ENCODE measurements around the gene RHOBTB1. TPM values are rescaled to one million over a fixed set of nuclear protein-coding genes. Genes with fewer than 3 reads are reported as not detected.

The RHOBTB1 gene
- total RNA-seq, 2 experiments from 2014 or later: not detected

DNA sequence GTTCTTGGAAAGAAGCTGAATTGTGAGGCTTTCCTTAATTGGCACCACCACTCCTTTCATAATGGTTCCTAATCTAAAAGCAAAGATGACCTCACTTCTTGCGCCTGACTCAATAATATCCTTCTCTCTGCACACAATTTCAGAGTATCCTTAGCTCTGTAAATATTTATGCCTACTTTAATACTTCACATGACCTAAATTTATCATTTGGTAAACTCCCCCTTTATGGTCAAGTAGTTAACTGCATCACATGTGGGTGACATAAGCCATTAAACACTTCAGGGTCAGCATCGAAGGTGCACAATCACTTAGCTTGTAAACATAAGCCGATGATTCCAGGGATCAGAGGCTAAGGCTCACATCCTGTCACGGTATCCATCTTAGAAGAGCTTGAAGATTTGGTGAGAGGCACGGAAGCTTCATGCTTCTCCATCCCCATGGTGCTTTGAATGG lies 7.3 kb upstream of the RHOBTB1 start:
- H3K4me1 Mint-ChIP-seq (ENCODE audit: low read depth): no peaks in the 10 kb centered on the region
- H3K27ac Mint-ChIP-seq: no peak overlapping the region
- CTCF ChIA-PET: interaction anchor here (1.0 to 1.3 kb wide), 3 partner anchors 9 to 20 kb away, joined by 3 to 4 read pairs (median 4); no protein-coding TSS in a partner anchor
- no peak for DNase-seq
- no peaks in the 10 kb centered on the region for H3K9me3 Mint-ChIP-seq
- intact Hi-C loops (cut with micrococcal nuclease): no loop called here
- no peak overlapping the region for H3K4me3 Mint-ChIP-seq
- H3K36me3 Mint-ChIP-seq (ENCODE audit: low read depth): no peaks in the 10 kb centered on the region
- peaks cover 40% of the 10 kb centered on the region for H3K27me3 Mint-ChIP-seq (ENCODE audit: low read depth)

- peaks cover 45% of the 10 kb centered on the region for H3K27me3 Mint-ChIP-seq (ENCODE audit: low read depth)
- CTCF ChIA-PET: interaction anchor here (1.0 to 1.3 kb wide), 3 partner anchors 8 to 19 kb away, joined by 3 to 4 read pairs (median 4); no protein-coding TSS in a partner anchor
- intact Hi-C loops (cut with micrococcal nuclease): no loop called here
- no peaks in the 10 kb centered on the region for H3K4me1 Mint-ChIP-seq (ENCODE audit: low read depth)
- no peak overlapping the region for H3K27ac Mint-ChIP-seq
- no peak for DNase-seq
- no peaks in the 10 kb centered on the region for H3K36me3 Mint-ChIP-seq (ENCODE audit: low read depth)
- no peak overlapping the region for H3K4me3 Mint-ChIP-seq
- H3K9me3 Mint-ChIP-seq: no peaks in the 10 kb centered on the region
Observed at GRCh38 chr10:60950300-60950699, 6.3 kb upstream of the RHOBTB1 start.

DNA sequence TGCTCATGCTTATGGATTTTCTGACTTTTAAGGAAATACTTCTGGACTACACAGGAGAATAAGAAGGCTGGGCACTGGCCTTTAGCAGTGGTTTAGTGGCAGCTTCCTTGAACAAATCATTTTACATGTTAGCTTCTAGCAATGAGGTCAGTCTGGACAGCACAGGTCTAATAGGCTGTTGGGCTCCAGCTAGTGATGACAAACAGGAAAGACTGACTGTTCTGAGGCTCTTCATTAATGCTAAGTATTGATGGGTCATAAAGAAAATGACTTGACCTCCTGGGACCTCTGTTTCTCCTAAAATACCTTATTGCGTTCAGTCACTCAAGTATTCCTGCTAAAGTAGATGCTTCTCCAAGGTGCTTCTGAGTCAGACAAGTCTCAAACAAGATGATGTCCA lies 4.9 kb upstream of the RHOBTB1 start:
- peaks cover 50% of the 10 kb centered on the region for H3K27me3 Mint-ChIP-seq (ENCODE audit: low read depth)
- H3K4me1 Mint-ChIP-seq (ENCODE audit: low read depth): peaks cover 3% of the 10 kb centered on the region
- intact Hi-C loops (cut with micrococcal nuclease): no loop called here
- H3K36me3 Mint-ChIP-seq (ENCODE audit: low read depth): no peaks in the 10 kb centered on the region
- CTCF ChIA-PET: interaction anchor here (1.2 kb wide), 1 partner anchor 128 kb away, joined by 4 read pairs; no protein-coding TSS in a partner anchor
- DNase-seq: no peak
- no peak overlapping the region for H3K27ac Mint-ChIP-seq
- H3K4me3 Mint-ChIP-seq: no peak overlapping the region
- H3K9me3 Mint-ChIP-seq: no peaks in the 10 kb centered on the region

- H3K27ac Mint-ChIP-seq: no peak overlapping the region
- no peak for DNase-seq
- H3K27me3 Mint-ChIP-seq (ENCODE audit: low read depth): peaks cover 60% of the 10 kb centered on the region
- intact Hi-C loops (cut with micrococcal nuclease): loop anchor here (5.0 kb wide), 1 partner anchor 128 kb away; no protein-coding TSS in a partner anchor
- no peaks in the 10 kb centered on the region for H3K36me3 Mint-ChIP-seq (ENCODE audit: low read depth)
- no peaks in the 10 kb centered on the region for H3K9me3 Mint-ChIP-seq
- peak overlapping the region; percentile 62 for H3K4me3 Mint-ChIP-seq
- CTCF ChIA-PET: no interaction called here
- peaks cover 8% of the 10 kb centered on the region for H3K4me1 Mint-ChIP-seq (ENCODE audit: low read depth)
Observed at GRCh38 chr10:60944910-60945297, 919 bp upstream of the RHOBTB1 start.

DNA sequence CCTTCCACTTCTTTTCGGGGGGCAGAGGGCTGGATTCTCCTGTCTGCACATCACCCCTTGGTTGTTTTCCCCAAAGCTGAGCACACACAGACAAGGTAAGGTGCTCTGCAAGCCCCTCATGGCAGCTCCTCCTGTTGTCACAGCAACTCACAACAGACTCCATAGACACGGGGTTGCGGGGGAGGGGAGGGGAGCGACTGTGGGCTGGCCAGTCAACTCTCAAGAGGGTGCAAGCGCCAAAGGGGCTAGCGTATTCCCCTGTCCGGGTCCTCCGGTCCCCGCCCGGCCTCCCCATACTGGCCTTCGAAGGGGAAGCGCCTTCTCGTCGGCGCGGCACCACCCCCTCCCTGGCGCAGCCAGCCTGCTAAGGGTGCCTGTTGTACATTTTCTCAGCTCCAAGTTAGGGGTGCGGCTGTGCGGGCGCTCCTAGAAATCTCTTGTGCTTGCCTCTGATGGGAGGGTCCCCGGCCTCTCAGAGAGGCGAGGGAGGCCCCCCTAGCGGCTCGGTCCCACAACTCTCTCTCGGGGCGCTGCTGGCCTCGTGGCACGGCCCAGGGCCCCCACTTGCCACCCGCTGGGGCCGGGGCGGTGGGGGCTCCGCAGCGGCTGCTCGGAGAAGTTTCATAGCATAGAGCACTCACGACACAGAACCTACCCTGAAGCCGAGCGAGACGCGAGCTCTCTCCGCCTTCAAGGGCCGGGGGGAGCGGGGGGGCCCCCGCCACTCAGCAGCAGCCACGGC lies 498 bp downstream of the RHOBTB1 start:
- intact Hi-C loops (cut with micrococcal nuclease): loop anchor here (1.0 to 5.0 kb wide), 2 partner anchors 21 to 126 kb away; no protein-coding TSS in a partner anchor
- no peaks in the 10 kb centered on the region for H3K9me3 Mint-ChIP-seq
- H3K27me3 Mint-ChIP-seq (ENCODE audit: low read depth): peaks cover 60% of the 10 kb centered on the region
- peak; percentile 21 for DNase-seq
- peak overlapping the region; percentile 42 for H3K4me3 Mint-ChIP-seq
- CTCF ChIA-PET: interaction anchor here (1.7 kb wide), 1 partner anchor 7 kb away, joined by 4 read pairs; no protein-coding TSS in a partner anchor
- no peak overlapping the region for H3K27ac Mint-ChIP-seq
- no peaks in the 10 kb centered on the region for H3K36me3 Mint-ChIP-seq (ENCODE audit: low read depth)
- peaks cover 8% of the 10 kb centered on the region for H3K4me1 Mint-ChIP-seq (ENCODE audit: low read depth)

GRCh38 chr10:60942788-60943315 lies 1.1 kb downstream of the RHOBTB1 start:
- H3K36me3 Mint-ChIP-seq (ENCODE audit: low read depth): no peaks in the 10 kb centered on the region
- H3K27ac Mint-ChIP-seq: no peak overlapping the region
- DNase-seq: peak; percentile 50
- H3K9me3 Mint-ChIP-seq: no peaks in the 10 kb centered on the region
- H3K4me1 Mint-ChIP-seq (ENCODE audit: low read depth): peaks cover 8% of the 10 kb centered on the region
- CTCF ChIA-PET: interaction anchor here (0.7 to 1.7 kb wide), 2 partner anchors 8 to 54 kb away, joined by 4 to 8 read pairs; no protein-coding TSS in a partner anchor
- intact Hi-C loops (cut with micrococcal nuclease): loop anchor here (1.0 to 5.0 kb wide), 2 partner anchors 21 to 126 kb away; no protein-coding TSS in a partner anchor
- H3K4me3 Mint-ChIP-seq: peak overlapping the region; percentile 42
- peaks cover 59% of the 10 kb centered on the region for H3K27me3 Mint-ChIP-seq (ENCODE audit: low read depth)

DNA sequence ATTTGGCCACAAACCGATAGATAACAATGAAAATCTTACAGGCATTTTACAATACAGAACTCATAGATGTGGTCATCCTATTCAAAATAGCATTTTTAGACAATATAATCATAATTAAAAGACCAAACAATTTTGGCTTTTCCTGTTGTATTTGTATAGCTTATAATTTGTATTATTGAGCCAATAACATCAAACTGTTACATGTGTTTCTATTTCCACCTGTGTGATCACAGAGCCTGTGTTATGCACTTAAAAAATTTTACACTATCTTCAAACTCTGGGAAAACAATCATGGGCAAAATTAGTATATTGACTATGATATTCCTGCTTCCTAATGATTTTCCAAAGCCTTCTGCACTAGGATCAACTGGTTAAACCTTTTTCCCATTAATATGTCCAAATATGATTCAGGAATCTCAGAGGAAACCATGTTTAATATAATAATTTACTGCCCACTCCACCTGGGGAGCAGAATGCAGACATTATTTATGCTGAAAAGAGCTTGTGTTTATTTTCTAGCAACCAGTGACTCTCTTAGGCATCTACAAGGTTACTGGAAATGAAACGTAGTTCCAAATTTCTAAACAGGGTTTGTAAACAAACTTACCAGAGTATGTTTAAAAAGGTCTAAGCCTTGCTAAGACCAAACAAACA lies 1.7 kb downstream of the RHOBTB1 start:
- H3K9me3 Mint-ChIP-seq: no peaks in the 10 kb centered on the region

DNA sequence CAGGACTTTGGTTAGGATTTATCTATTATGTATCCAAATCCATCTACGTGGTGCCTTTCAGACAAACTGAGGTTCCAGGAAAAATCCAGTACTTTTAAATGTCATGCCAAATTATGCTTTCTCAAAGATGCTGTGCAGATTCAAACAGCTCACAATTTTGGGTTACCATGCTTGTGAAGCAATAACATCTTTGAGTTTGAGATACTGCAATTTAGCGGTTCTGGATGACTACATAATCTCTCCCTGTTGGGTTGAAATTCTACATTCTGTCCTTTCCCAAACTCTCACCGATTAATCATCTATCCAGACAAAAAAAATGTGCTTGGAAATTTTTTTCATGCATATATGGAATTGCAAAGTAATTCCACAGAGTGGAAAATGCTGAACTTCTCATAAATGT lies 3.5 kb downstream of the RHOBTB1 start:
- peaks cover 43% of the 10 kb centered on the region for H3K27me3 Mint-ChIP-seq (ENCODE audit: low read depth)
- no peak overlapping the region for H3K27ac Mint-ChIP-seq
- no peak overlapping the region for H3K4me3 Mint-ChIP-seq
- H3K36me3 Mint-ChIP-seq (ENCODE audit: low read depth): no peaks in the 10 kb centered on the region
- no peaks in the 10 kb centered on the region for H3K9me3 Mint-ChIP-seq
- CTCF ChIA-PET: no interaction called here
- DNase-seq: no peak
- H3K4me1 Mint-ChIP-seq (ENCODE audit: low read depth): peaks cover 8% of the 10 kb centered on the region
- intact Hi-C loops (cut with micrococcal nuclease): loop anchor here (5.0 kb wide), 1 partner anchor 123 kb away; no protein-coding TSS in a partner anchor

More for the DNA sequence above, 1.7 kb downstream of the RHOBTB1 start:
- Mint-ChIP-seq H3K4me1 (ENCODE audit: low read depth) (peaks cover 8% of the 10 kb centered on the region), H3K27me3 (ENCODE audit: low read depth) (peaks cover 57% of the 10 kb centered on the region), H3K36me3 (ENCODE audit: low read depth) (no peaks in the 10 kb centered on the region), H3K27ac (no peak overlapping the region), H3K4me3 (no peak overlapping the region)
- intact Hi-C loops (cut with micrococcal nuclease): loop anchor here (5.0 kb wide), 1 partner anchor 125 kb away; no protein-coding TSS in a partner anchor
- DNase-seq: no peak
- CTCF ChIA-PET: interaction anchor here (0.7 to 1.7 kb wide), 3 partner anchors 9 to 128 kb away, joined by 3 to 8 read pairs (median 4); no protein-coding TSS in a partner anchor

DNA sequence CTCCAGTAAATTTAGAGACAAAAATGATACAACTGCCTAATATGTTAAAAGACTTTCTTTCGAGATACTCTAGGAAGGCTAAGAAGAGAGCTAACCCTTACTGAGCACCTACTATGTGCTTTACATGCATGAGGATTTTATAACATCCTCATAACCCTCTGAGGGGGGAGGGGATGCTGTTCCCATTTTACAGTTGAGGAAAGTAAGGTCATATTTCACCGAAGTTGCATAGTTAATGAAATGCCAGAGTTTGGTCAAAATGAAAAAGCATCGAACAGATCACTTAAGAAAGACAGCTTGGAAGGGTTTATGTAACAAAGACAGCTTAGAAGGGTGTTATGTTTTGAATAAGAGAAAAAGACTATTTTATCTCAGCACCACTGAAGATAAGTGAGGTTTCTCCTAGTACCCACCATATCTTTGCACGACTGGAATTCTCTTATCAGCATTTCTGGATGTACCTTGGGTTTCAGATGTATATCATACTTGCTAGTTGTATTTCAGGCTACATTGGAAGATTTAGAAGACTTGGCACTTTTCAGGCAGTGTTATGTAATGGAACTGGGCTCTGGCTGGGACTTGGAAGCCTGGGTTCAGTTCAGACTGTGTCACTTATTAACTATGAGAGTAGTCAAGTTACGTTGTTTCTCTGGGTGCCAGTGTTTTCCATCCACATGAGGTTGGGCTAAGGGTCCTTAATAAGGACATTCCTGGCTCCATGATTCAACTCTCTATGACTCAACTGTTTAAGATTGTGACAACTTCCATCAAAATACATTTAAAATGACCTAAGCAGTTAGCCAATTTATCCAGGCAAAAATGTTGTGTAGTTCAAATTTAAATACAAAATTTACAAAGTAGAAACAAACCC lies 6.0 kb downstream of the RHOBTB1 start:
- H3K27me3 Mint-ChIP-seq (ENCODE audit: low read depth): peaks cover 32% of the 10 kb centered on the region
- no peak overlapping the region for H3K4me3 Mint-ChIP-seq
- H3K27ac Mint-ChIP-seq: no peak overlapping the region

DNA sequence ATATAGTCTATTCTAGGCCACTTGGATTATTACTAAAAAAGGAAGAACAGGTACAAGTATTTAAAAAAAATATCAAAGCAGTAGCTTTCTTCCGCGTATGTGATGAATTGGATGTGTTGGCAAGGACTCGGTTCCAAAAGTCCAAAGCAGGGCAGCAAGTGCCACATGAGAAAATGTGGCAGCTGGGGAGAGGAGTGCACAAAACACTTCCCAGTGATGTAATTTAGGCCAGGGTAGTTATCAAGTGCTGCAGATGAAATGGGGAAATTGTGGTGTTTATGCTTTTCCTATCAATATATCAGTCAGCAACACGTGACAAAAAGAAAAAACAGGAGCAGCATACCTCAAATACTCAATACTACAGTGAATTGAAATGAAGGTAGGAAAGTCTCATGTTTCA lies 7.0 kb downstream of the RHOBTB1 start:
- no peak for DNase-seq
- Mint-ChIP-seq H3K4me1 (ENCODE audit: low read depth) (no peaks in the 10 kb centered on the region), H3K9me3 (no peaks in the 10 kb centered on the region), H3K27ac (no peak overlapping the region), H3K4me3 (no peak overlapping the region), H3K36me3 (ENCODE audit: low read depth) (no peaks in the 10 kb centered on the region), H3K27me3 (ENCODE audit: low read depth) (peaks cover 27% of the 10 kb centered on the region)
- CTCF ChIA-PET: interaction anchor here (0.6 kb wide), 1 partner anchor 498 kb away, joined by 4 read pairs; no protein-coding TSS in a partner anchor
- intact Hi-C loops (cut with micrococcal nuclease): no loop called here

More for the DNA sequence above, 6.0 kb downstream of the RHOBTB1 start:
- intact Hi-C loops (cut with micrococcal nuclease): no loop called here
- no peaks in the 10 kb centered on the region for H3K9me3 Mint-ChIP-seq
- no peaks in the 10 kb centered on the region for H3K36me3 Mint-ChIP-seq (ENCODE audit: low read depth)
- peaks cover 2% of the 10 kb centered on the region for H3K4me1 Mint-ChIP-seq (ENCODE audit: low read depth)
- DNase-seq: no peak
- CTCF ChIA-PET: no interaction called here

- H3K27ac Mint-ChIP-seq: no peak overlapping the region
- H3K9me3 Mint-ChIP-seq: no peaks in the 10 kb centered on the region
Observed at GRCh38 chr10:60934215-60935175, 9.5 kb downstream of the RHOBTB1 start.

More at GRCh38 chr10:60934215-60935175, 9.5 kb downstream of the RHOBTB1 start:
- peaks cover 13% of the 10 kb centered on the region for H3K27me3 Mint-ChIP-seq (ENCODE audit: low read depth)
- no peak overlapping the region for H3K4me3 Mint-ChIP-seq
- intact Hi-C loops (cut with micrococcal nuclease): no loop called here
- no peaks in the 10 kb centered on the region for H3K36me3 Mint-ChIP-seq (ENCODE audit: low read depth)
- CTCF ChIA-PET: no interaction called here
- no peaks in the 10 kb centered on the region for H3K4me1 Mint-ChIP-seq (ENCODE audit: low read depth)
- no peak for DNase-seq
